K562 (cell line): ENCODE results near the gene TCF25. TPM values are rescaled to one million over a fixed set of nuclear protein-coding genes. Genes with fewer than 3 reads are reported as not detected.

Experiments
- CBFA2T2 ChIP-seq: fragments of 450-650 bp; conservative IDR thresholded peaks from 2 replicates; pipeline ENCODE4 v1.6.1; 2017; ENCODE audit warnings: mild to moderate bottlenecking
- CBX8 ChIP-seq: fragments of 200-600 bp; sonication (generic); IDR thresholded peaks from 2 replicates; pipeline ENCODE4 v1.6.1; 2012; ENCODE audit warnings: borderline replicate concordance, mixed run types, low read depth, mild to moderate bottlenecking, moderate library complexity, mixed read lengths, low read length, control low read depth, inconsistent platforms; ENCODE audit not compliant: poor library complexity, severe bottlenecking; ENCODE audit errors: extremely low read depth
- CGGBP1 ChIP-seq: fragments of 250-450 bp; sonication (Bioruptor Pico); IDR thresholded peaks from 2 replicates; pipeline ENCODE4 v1.9.0; 2021; ENCODE audit warnings: mild to moderate bottlenecking
- EZH2 ChIP-seq: IDR thresholded peaks from 2 replicates; pipeline ENCODE4 v1.6.1; 2012; ENCODE audit warnings: low read depth, mild to moderate bottlenecking, inconsistent platforms, low read length, borderline replicate concordance
- HMG20B ChIP-seq: fragments of 250-450 bp; sonication (Bioruptor Pico); IDR thresholded peaks from 2 replicates; pipeline ENCODE4 v1.5.0; 2021; ENCODE audit warnings: mild to moderate bottlenecking
- KAT7 ChIP-seq: sonication (generic); formaldehyde crosslinking; IDR thresholded peaks from 2 replicates; pipeline ENCODE4 v1.8.0; 2022; ENCODE audit warnings: missing genetic modification reagents, mild to moderate bottlenecking, borderline replicate concordance
- NONO ChIP-seq, 2 experiments: fragments of 200-400 bp in 1 of 2; fragments of 450-650 bp in 1 of 2; formaldehyde crosslinking in 1 of 2; IDR thresholded peaks; 2 replicates each; pipeline ENCODE4 v1.6.1; 2017; ENCODE audit warnings: low read depth in 2 of 2, mild to moderate bottlenecking in 2 of 2, moderate library complexity in 2 of 2, low read length in 1 of 2
- POLR2G ChIP-seq: fragments of 200-400 bp; formaldehyde crosslinking; IDR thresholded peaks from 2 replicates; pipeline ENCODE4 v1.6.1; 2017; ENCODE audit warnings: low read depth, mild to moderate bottlenecking, antibody characterized with exemption, low read length, moderate library complexity
- POLR3A ChIP-seq: IDR thresholded peaks from 2 replicates; pipeline ENCODE4 v1.6.1; 2011; ENCODE audit warnings: borderline replicate concordance, mild to moderate bottlenecking, moderate library complexity; ENCODE audit not compliant: insufficient read length, insufficient read depth; ENCODE audit errors: extremely low read depth
- REST ChIP-seq, 2 experiments: fragments of 450-650 bp; formaldehyde crosslinking in 1 of 2; IDR thresholded peaks; 2 replicates each; pipeline versions ENCODE4 v1.4.0 to v1.6.1; 2014 to 2020; ENCODE audit warnings: mild to moderate bottlenecking in 2 of 2, borderline replicate concordance in 1 of 2, low read depth in 1 of 2
- ZFP91 ChIP-seq: sonication (generic); formaldehyde crosslinking; IDR thresholded peaks from 2 replicates; pipeline ENCODE4 v1.8.0; 2022; ENCODE audit warnings: mild to moderate bottlenecking, missing genetic modification reagents
- polyA plus RNA-seq, 8 experiments: library from polyadenylated mRNA; depleted of rRNA in 4 of 8; stranded (reverse) in 5 of 8; unstranded in 3 of 8; fragments of >200 nt; fragmentation: Nextera tagmentation in 2 of 8; fragmentation: Illumina TruSeq in 1 of 8; extraction: Ambion mirVana in 2 of 8; extraction: Trizol in 1 of 8; gene quantifications; 2 replicates each; pipeline versions ENCODE4 v1.2.1 to v1.2.3, GENCODE V29; 2011 to 2014; ENCODE audit warnings: inconsistent platforms in 1 of 8, missing spikeins in 1 of 8
- total RNA-seq, 7 experiments: library from RNA; depleted of rRNA in 6 of 7; stranded (reverse); fragments of >200 nt in 6 of 7; fragmentation: Illumina TruSeq in 2 of 7; extraction: Trizol in 2 of 7; gene quantifications; 2 replicates each; pipeline versions ENCODE4 v1.2.1 to v1.2.3, GENCODE V29; 2011 to 2021; ENCODE audit warnings: low replicate concordance in 1 of 7

TCF25 gene
- total and polyA plus RNA-seq, 9 of the 15 experiments (the other 6 are each of a cell fraction or from before 2014, with no cell fraction given), result 9.0 to 154 (median 83.8) TPM

- no peak for TF ChIP-seq ZFP91
- no peak; the same call in 1 of the 2 replicates for TF ChIP-seq KAT7
- TF ChIP-seq POLR3A, result no peak
- TF ChIP-seq CGGBP1, result no peak
- TF ChIP-seq REST (IDR thresholded peaks at IDR 0.05; ENCODE audit: borderline replicate concordance), result peak; percentile 49; the same call in 1 of the 2 replicates
- peak; percentile 86 for TF ChIP-seq REST (CRISPR knock-in tag; IDR thresholded peaks at IDR 0.05; ENCODE audit: low read depth)
- no peak for TF ChIP-seq EZH2
- TF ChIP-seq CBFA2T2, result no peak
- TF ChIP-seq NONO (IDR thresholded peaks at IDR 0.05; ENCODE audit: low read depth in 2 of 2, low read length in 1 of 2), result peak; percentile 60 to 99
- TF ChIP-seq POLR2G, result peak; percentile 96
- TF ChIP-seq CBX8, result no peak
- no peak for TF ChIP-seq HMG20B
These were observed 49.7 kb downstream of the TCF25 start, which contains the start of gene TUBB3 (continued) for GRCh38 chr16:89922884-89923639.
